ENCODE results near the gene TMEM179. TPM values are rescaled to one million over a fixed set of nuclear protein-coding genes. Genes with fewer than 3 reads are reported as not detected.

The TMEM179 gene
- total RNA-seq, 1 experiment from 2014 or later, result 11.4 TPM

DNA sequence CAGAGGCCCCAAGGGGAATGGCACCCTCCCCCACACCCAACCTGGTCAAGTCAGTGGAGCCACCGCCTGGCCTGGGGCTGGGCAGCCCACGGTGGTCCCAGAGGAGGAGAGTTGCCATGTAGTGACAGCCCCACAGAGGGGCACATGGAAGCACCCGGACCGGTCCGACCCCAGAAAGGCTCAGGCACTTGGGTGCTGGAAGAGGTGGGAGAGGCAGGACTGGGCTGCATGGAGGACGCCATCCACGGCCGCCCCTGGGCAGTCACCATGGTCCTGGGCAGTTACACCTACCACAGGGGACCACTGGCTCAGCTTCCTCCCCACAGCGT is 37.9 kb upstream of the TMEM179 start:
- DNase-seq, result no peak
- no peak overlapping the region for H2BK5ac ChIP-seq (ENCODE audit: insufficient read length, low read length)
- Mint-ChIP-seq H3K27ac (no peak overlapping the region), H3K4me1 (peaks cover 13 to 18% of the 10 kb centered on the region in 2 experiments), H3K27me3 (ENCODE audit: low read depth) (peaks cover 32% of the 10 kb centered on the region), H3K4me3 (no peak overlapping the region), H3K36me3 (ENCODE audit: insufficient read depth in 1 of 3, low read depth in 3 of 3) (peaks cover 5 to 8% (median 5%) of the 10 kb centered on the region in 3 experiments; a peak in 5 of 7 replicates), H3K9me3 (peaks cover 8 to 16% of the 10 kb centered on the region in 2 experiments)
- no peak overlapping the region for H3K9ac ChIP-seq (ENCODE audit: extremely low read depth, insufficient read length, low read length)
- no peaks in the 10 kb centered on the region for H4K20me1 ChIP-seq (ENCODE audit: control insufficient read depth, insufficient read depth, insufficient read length)
- H3K27me3 ChIP-seq (ENCODE audit: insufficient read depth, low read length), result no peaks in the 10 kb centered on the region
- no peaks in the 10 kb centered on the region for H3K79me2 ChIP-seq (ENCODE audit: insufficient read depth, low read length)
- no peaks in the 10 kb centered on the region for H3K79me1 ChIP-seq (ENCODE audit: insufficient read depth, low read depth, low read length, poor library complexity, severe bottlenecking)
- H3K9me3 ChIP-seq (ENCODE audit: control insufficient read depth, low read depth, low read length), result no peaks in the 10 kb centered on the region
- H2BK120ac ChIP-seq (ENCODE audit: low read depth, low read length, poor library complexity, severe bottlenecking), result no peak overlapping the region
- H3K27ac ChIP-seq (ENCODE audit: insufficient read length, low read depth, low read length), result no peak overlapping the region
- no peak overlapping the region for H3K4me2 ChIP-seq (ENCODE audit: insufficient read depth, insufficient read length, low read length)
- H4K5ac ChIP-seq (ENCODE audit: insufficient read length, low read depth, low read length), result no peak overlapping the region
- no peak overlapping the region for H2BK12ac ChIP-seq (ENCODE audit: insufficient read length, low read depth, low read length)
- H3K23me2 ChIP-seq (ENCODE audit: insufficient read length, low read depth, low read length, poor library complexity, severe bottlenecking), result no peaks in the 10 kb centered on the region
- H2BK15ac ChIP-seq (ENCODE audit: low read depth, low read length), result no peak overlapping the region
- H4K91ac ChIP-seq (ENCODE audit: insufficient read length, low read depth, low read length), result no peak overlapping the region
- H4K8ac ChIP-seq (replicated peaks; ENCODE audit: insufficient read length, low read depth, low read length), result no peak overlapping the region
- H3K14ac ChIP-seq (ENCODE audit: insufficient read depth, low read length), result no peak overlapping the region
- no peak overlapping the region for H3K18ac ChIP-seq (ENCODE audit: insufficient read length, low read depth, low read length)
- no peak overlapping the region for H2BK20ac ChIP-seq (ENCODE audit: low read depth, low read length, poor library complexity, severe bottlenecking)
- H2AFZ ChIP-seq (ENCODE audit: low read length), result no peak overlapping the region
- H3T11ph ChIP-seq (ENCODE audit: low read length), result no peak overlapping the region
- H2AK5ac ChIP-seq (ENCODE audit: insufficient read length, low read length), result no peak overlapping the region
- no peak overlapping the region for H3K4ac ChIP-seq (ENCODE audit: low read depth, low read length)
- H3K23ac ChIP-seq (ENCODE audit: insufficient read length, low read depth, low read length), result no peak overlapping the region
- WGBS (ENCODE audit: extremely low coverage, insufficient read length, low lambda C conversion rate), result no CpG with 5 or more reads among the region's 9 CpGs
- no peak overlapping the region for H3K56ac ChIP-seq (ENCODE audit: insufficient read length, low read depth, low read length)
- no peaks in the 10 kb centered on the region for H3K4me1 ChIP-seq (ENCODE audit: insufficient read depth, low read length)
- TF ChIP-seq, protein P1, sequence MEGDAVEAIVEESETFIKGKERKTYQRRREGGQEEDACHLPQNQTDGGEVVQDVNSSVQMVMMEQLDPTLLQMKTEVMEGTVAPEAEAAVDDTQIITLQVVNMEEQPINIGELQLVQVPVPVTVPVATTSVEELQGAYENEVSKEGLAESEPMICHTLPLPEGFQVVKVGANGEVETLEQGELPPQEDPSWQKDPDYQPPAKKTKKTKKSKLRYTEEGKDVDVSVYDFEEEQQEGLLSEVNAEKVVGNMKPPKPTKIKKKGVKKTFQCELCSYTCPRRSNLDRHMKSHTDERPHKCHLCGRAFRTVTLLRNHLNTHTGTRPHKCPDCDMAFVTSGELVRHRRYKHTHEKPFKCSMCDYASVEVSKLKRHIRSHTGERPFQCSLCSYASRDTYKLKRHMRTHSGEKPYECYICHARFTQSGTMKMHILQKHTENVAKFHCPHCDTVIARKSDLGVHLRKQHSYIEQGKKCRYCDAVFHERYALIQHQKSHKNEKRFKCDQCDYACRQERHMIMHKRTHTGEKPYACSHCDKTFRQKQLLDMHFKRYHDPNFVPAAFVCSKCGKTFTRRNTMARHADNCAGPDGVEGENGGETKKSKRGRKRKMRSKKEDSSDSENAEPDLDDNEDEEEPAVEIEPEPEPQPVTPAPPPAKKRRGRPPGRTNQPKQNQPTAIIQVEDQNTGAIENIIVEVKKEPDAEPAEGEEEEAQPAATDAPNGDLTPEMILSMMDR (conservative IDR thresholded peaks at IDR 0.05), result no peak

All from H9 (cell line).